H9 (cell line): Measurements from ENCODE around the gene MAP3K1. TPM values are rescaled to one million over a fixed set of nuclear protein-coding genes. Genes with fewer than 3 reads are reported as not detected.

Source experiments
- DNase-seq: peaks from one replicate; pipeline ENCODE4 v3.0.0-alpha.2; 2017
- H2AFZ ChIP-seq: one replicate; pipeline ENCODE4 v1.6.1; 2013; ENCODE audit warnings: mild to moderate bottlenecking, low read length, control low read depth, moderate library complexity
- H2AK5ac ChIP-seq: 2 replicates; pipeline ENCODE4 v1.6.1; 2013; ENCODE audit warnings: low read length, control low read depth, mixed read lengths; ENCODE audit not compliant: insufficient read length
- H2BK120ac ChIP-seq: one replicate; pipeline ENCODE4 v1.6.1; 2013; ENCODE audit warnings: low read depth, mild to moderate bottlenecking, low read length, control low read depth, inconsistent platforms; ENCODE audit not compliant: poor library complexity, severe bottlenecking
- H2BK12ac ChIP-seq: 2 replicates; pipeline ENCODE4 v1.6.1; 2013; ENCODE audit warnings: low read length, control low read depth, mixed read lengths, low read depth; ENCODE audit not compliant: insufficient read length
- H2BK15ac ChIP-seq: 2 replicates; pipeline ENCODE4 v1.6.1; 2013; ENCODE audit warnings: low read depth, low read length, control low read depth
- H2BK20ac ChIP-seq: one replicate; pipeline ENCODE4 v1.6.1; 2013; ENCODE audit warnings: low read depth, mild to moderate bottlenecking, low read length, control low read depth, inconsistent platforms; ENCODE audit not compliant: poor library complexity, severe bottlenecking
- H2BK5ac ChIP-seq: 2 replicates; pipeline ENCODE4 v1.6.1; 2013; ENCODE audit warnings: low read length, control low read depth, mixed read lengths; ENCODE audit not compliant: insufficient read length
- H3K14ac ChIP-seq: 2 replicates; pipeline ENCODE4 v1.6.1; 2013; ENCODE audit warnings: low read length, control low read depth; ENCODE audit not compliant: insufficient read depth
- H3K18ac ChIP-seq: 2 replicates; pipeline ENCODE4 v1.6.1; 2013; ENCODE audit warnings: low read depth, mild to moderate bottlenecking, mixed read lengths, low read length, control low read depth; ENCODE audit not compliant: insufficient read length
- H3K23ac ChIP-seq: 2 replicates; pipeline ENCODE4 v1.6.1; 2013; ENCODE audit warnings: low read length, control low read depth, mixed read lengths, low read depth; ENCODE audit not compliant: insufficient read length
- H3K23me2 ChIP-seq: 2 replicates; pipeline ENCODE4 v1.6.1; 2013; ENCODE audit warnings: low read depth, mild to moderate bottlenecking, mixed read lengths, low read length, control low read depth; ENCODE audit not compliant: insufficient read length, poor library complexity, severe bottlenecking
- H3K27ac ChIP-seq: 2 replicates; pipeline ENCODE4 v1.5.1; 2013; ENCODE audit warnings: low read length, control low read depth, mixed read lengths, low read depth; ENCODE audit not compliant: insufficient read length
- H3K27me3 ChIP-seq: 2 replicates; pipeline ENCODE4 v1.6.1; 2013; ENCODE audit warnings: low read length, control low read depth, inconsistent platforms; ENCODE audit not compliant: insufficient read depth
- H3K4ac ChIP-seq: 2 replicates; pipeline ENCODE4 v1.6.1; 2013; ENCODE audit warnings: low read depth, mild to moderate bottlenecking, control low read depth, inconsistent platforms, low read length, moderate library complexity
- H3K4me1 ChIP-seq: 2 replicates; pipeline ENCODE4 v1.6.1; 2013; ENCODE audit warnings: low read length, control low read depth, inconsistent platforms; ENCODE audit not compliant: insufficient read depth
- H3K4me2 ChIP-seq: 2 replicates; pipeline ENCODE4 v1.6.1; 2013; ENCODE audit warnings: low read length, control low read depth, mixed read lengths; ENCODE audit not compliant: insufficient read length, insufficient read depth
- H3K56ac ChIP-seq: 2 replicates; pipeline ENCODE4 v1.6.1; 2013; ENCODE audit warnings: low read depth, mild to moderate bottlenecking, mixed read lengths, low read length, control low read depth; ENCODE audit not compliant: insufficient read length
- H3K79me1 ChIP-seq: 2 replicates; pipeline ENCODE4 v1.6.1; 2013; ENCODE audit warnings: low read depth, mild to moderate bottlenecking, moderate library complexity, low read length, control low read depth, inconsistent platforms; ENCODE audit not compliant: insufficient read depth, poor library complexity, severe bottlenecking
- H3K79me2 ChIP-seq: 2 replicates; pipeline ENCODE4 v1.6.1; 2013; ENCODE audit warnings: low read length, control low read depth, inconsistent platforms; ENCODE audit not compliant: insufficient read depth
- H3K9ac ChIP-seq: 2 replicates; pipeline ENCODE4 v1.6.1; 2013; ENCODE audit warnings: low read length, control low read depth, mixed read lengths; ENCODE audit not compliant: insufficient read length; ENCODE audit errors: extremely low read depth
- H3K9me3 ChIP-seq: one replicate; pipeline ENCODE4 v1.6.1; 2013; ENCODE audit warnings: low read depth, low read length, inconsistent platforms; ENCODE audit not compliant: control insufficient read depth
- H3T11ph ChIP-seq: one replicate; pipeline ENCODE4 v1.6.1; 2013; ENCODE audit warnings: mild to moderate bottlenecking, low read length, control low read depth, inconsistent platforms
- H4K20me1 ChIP-seq: one replicate; pipeline ENCODE4 v1.6.1; 2013; ENCODE audit not compliant: control insufficient read depth, insufficient read length, insufficient read depth
- H4K5ac ChIP-seq: 2 replicates; pipeline ENCODE4 v1.6.1; 2013; ENCODE audit warnings: low read depth, mild to moderate bottlenecking, mixed read lengths, low read length, control low read depth; ENCODE audit not compliant: insufficient read length
- H4K8ac ChIP-seq: replicated peaks from 2 replicates; pipeline ENCODE4 v1.6.1; 2013; ENCODE audit warnings: low read length, control low read depth, mixed read lengths, low read depth; ENCODE audit not compliant: insufficient read length
- H4K91ac ChIP-seq: 2 replicates; pipeline ENCODE4 v1.6.1; 2013; ENCODE audit warnings: low read depth, mild to moderate bottlenecking, moderate library complexity, mixed read lengths, low read length, control low read depth; ENCODE audit not compliant: insufficient read length
- H3K27ac Mint-ChIP-seq, 3 experiments: 2 replicates in 2 of 3; 3 replicates in 1 of 3; pipeline ENCODE4 v1.8.0; 2020 to 2021; ENCODE audit warnings: mixed read lengths in 3 of 3, mild to moderate bottlenecking in 1 of 3, moderate library complexity in 1 of 3
- H3K27me3 Mint-ChIP-seq: 2 replicates; pipeline ENCODE4 v1.8.0; 2021; ENCODE audit warnings: low read depth, mild to moderate bottlenecking, moderate library complexity, mixed read lengths
- H3K36me3 Mint-ChIP-seq, 3 experiments: 2 replicates in 2 of 3; 3 replicates in 1 of 3; pipeline ENCODE4 v1.8.0; 2020 to 2021; ENCODE audit warnings: low read depth in 3 of 3, mixed read lengths in 3 of 3; ENCODE audit not compliant: insufficient read depth in 1 of 3
- H3K4me1 Mint-ChIP-seq, 2 experiments: 2 replicates each; pipeline ENCODE4 v1.8.0; 2020; ENCODE audit warnings: mixed read lengths in 2 of 2
- H3K4me3 Mint-ChIP-seq, 2 experiments: 2 replicates in 1 of 2; 3 replicates in 1 of 2; pipeline ENCODE4 v1.8.0; 2020 to 2021; ENCODE audit warnings: mild to moderate bottlenecking in 2 of 2, mixed read lengths in 2 of 2, moderate library complexity in 1 of 2
- H3K9me3 Mint-ChIP-seq, 2 experiments: 2 replicates in 1 of 2; 3 replicates in 1 of 2; pipeline ENCODE4 v1.8.0; 2020; ENCODE audit warnings: mild to moderate bottlenecking in 2 of 2, mixed read lengths in 2 of 2, moderate library complexity in 1 of 2
- CTCF ChIP-seq: fragments of 200-600 bp; sonication (generic); conservative IDR thresholded peaks from 3 replicates; pipeline ENCODE4 v1.8.0; 2021; ENCODE audit warnings: antibody characterized with exemption, mild to moderate bottlenecking
- WGBS: extraction: QIAGEN DNeasy Blood & Tissue Kit; methylation state at CpG from one replicate; pipeline ENCODE4 v1.1.7; 2013; ENCODE audit warnings: missing lambda C conversion rate, low lambda C conversion rate, mixed read lengths; ENCODE audit not compliant: insufficient read length; ENCODE audit errors: extremely low coverage; 5-methylcytosine and 5-hydroxymethylcytosine counted together
- total RNA-seq: library from RNA; stranded (reverse); gene quantifications from 2 replicates; pipeline ENCODE4 v1.2.1, GENCODE V29; 2021

Gene MAP3K1
- total RNA-seq, 1 experiment from 2014 or later, result 11.1 TPM

- no peak for DNase-seq
These were observed 14.0 kb downstream of the MAP3K1 start for GRCh38 chr5:56829137-56829908.

More at GRCh38 chr5:56829137-56829908, 14.0 kb downstream of the MAP3K1 start:
- no peak overlapping the region for H2BK5ac ChIP-seq
- H3K18ac ChIP-seq, result no peak overlapping the region
- no peak overlapping the region for H2BK12ac ChIP-seq
- no peaks in the 10 kb centered on the region for H3K79me1 ChIP-seq
- H4K5ac ChIP-seq, result no peak overlapping the region
- H2AK5ac ChIP-seq, result no peak overlapping the region
- no peak for TF ChIP-seq CTCF
- no CpG with 5 or more reads among the region's 11 CpGs for WGBS
- no peak overlapping the region for H2AFZ ChIP-seq
- no peaks in the 10 kb centered on the region for H3K23me2 ChIP-seq
- H3K4me2 ChIP-seq, result no peak overlapping the region
- no peak overlapping the region for H3K27ac ChIP-seq
- H3K56ac ChIP-seq, result no peak overlapping the region
- H3K79me2 ChIP-seq, result peaks cover 7% of the 10 kb centered on the region; the same call in 1 of the 2 replicates
- H3K4me1 ChIP-seq, result peaks cover 11% of the 10 kb centered on the region
- no peak overlapping the region for H3K4ac ChIP-seq
- no peak overlapping the region for H2BK120ac ChIP-seq
- Mint-ChIP-seq H3K9me3 (no peaks in the 10 kb centered on the region), H3K27me3 (no peaks in the 10 kb centered on the region), H3K36me3 (no peaks in the 10 kb centered on the region; a peak in 1 of 7 replicates), H3K4me3 (no peak overlapping the region), H3K27ac (no peak overlapping the region), H3K4me1 (peaks cover 53 to 65% of the 10 kb centered on the region in 2 experiments)
- no peaks in the 10 kb centered on the region for H3K27me3 ChIP-seq
- no peak overlapping the region for H2BK15ac ChIP-seq
- no peak overlapping the region for H3K23ac ChIP-seq
- H4K8ac ChIP-seq, result no peak overlapping the region
- H3K14ac ChIP-seq, result no peak overlapping the region
- no peak overlapping the region for H3T11ph ChIP-seq
- H4K20me1 ChIP-seq, result no peaks in the 10 kb centered on the region
- H2BK20ac ChIP-seq, result no peak overlapping the region
- no peak overlapping the region for H3K9ac ChIP-seq
- H4K91ac ChIP-seq, result no peak overlapping the region
- no peaks in the 10 kb centered on the region for H3K9me3 ChIP-seq
